Kidney epithelial cell (primary cell): Measurements from ENCODE around the gene NRBP1. TPM values are rescaled to one million over a fixed set of nuclear protein-coding genes. Genes with fewer than 3 reads are reported as not detected.
"Not testable (repeated sequence)": the region's sequence is repeated elsewhere in the genome, so short reads cannot be mapped to it uniquely, and the experiment has no call there.

ENCODE experiments used
- DNase-seq: peaks from one replicate; pipeline ENCODE4 v3.0.0-alpha.2; 2010; ENCODE audit warnings: low read depth
- H3K27me3 ChIP-seq: 2 replicates; pipeline ENCODE4 v1.6.0; 2011; ENCODE audit warnings: low read length; ENCODE audit not compliant: control insufficient read depth, insufficient read depth
- H3K36me3 ChIP-seq: 2 replicates; pipeline ENCODE4 v1.5.1; 2011; ENCODE audit warnings: low read length; ENCODE audit not compliant: control insufficient read depth, insufficient read depth
- H3K4me3 ChIP-seq: 2 replicates; pipeline ENCODE4 v1.5.1; 2011; ENCODE audit warnings: low read depth, mild to moderate bottlenecking, control low read depth, low read length
- total RNA-seq: library from RNA; depleted of rRNA; stranded (reverse); fragments of >200 nt; gene quantifications from 2 replicates; pipeline ENCODE4 v1.2.3, GENCODE V29; 2015
- TF ChIP-seq, protein P1 (sequence below): IDR thresholded peaks from 2 replicates; pipeline ENCODE4 v1.5.1; 2011; ENCODE audit warnings: mild to moderate bottlenecking, moderate library complexity, low read length, control low read depth, inconsistent platforms; ENCODE audit not compliant: insufficient read depth, poor library complexity, severe bottlenecking

The NRBP1 gene
- total RNA-seq, 1 donor from 2014 or later, result 105 TPM

DNA sequence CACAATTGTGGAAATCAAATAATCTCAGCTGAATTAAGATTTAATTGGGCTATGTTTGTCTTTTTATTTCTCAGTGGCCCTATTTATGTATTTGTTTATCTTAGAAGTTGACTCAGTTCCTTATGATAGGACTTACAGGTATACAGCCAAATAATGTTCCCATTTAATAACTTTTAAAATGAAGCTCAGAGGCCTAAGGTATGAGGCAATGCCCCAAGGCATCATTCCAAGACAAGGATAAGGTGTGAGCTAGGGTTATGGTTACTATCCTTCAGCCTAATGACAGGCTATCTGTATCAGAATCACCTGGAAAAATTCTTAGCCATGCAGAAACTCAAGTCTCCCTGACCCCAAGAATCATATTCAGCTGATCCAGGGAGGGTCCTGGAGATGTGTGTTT lies 7.4 kb upstream of the NRBP1 start:
- TF ChIP-seq, protein P1, sequence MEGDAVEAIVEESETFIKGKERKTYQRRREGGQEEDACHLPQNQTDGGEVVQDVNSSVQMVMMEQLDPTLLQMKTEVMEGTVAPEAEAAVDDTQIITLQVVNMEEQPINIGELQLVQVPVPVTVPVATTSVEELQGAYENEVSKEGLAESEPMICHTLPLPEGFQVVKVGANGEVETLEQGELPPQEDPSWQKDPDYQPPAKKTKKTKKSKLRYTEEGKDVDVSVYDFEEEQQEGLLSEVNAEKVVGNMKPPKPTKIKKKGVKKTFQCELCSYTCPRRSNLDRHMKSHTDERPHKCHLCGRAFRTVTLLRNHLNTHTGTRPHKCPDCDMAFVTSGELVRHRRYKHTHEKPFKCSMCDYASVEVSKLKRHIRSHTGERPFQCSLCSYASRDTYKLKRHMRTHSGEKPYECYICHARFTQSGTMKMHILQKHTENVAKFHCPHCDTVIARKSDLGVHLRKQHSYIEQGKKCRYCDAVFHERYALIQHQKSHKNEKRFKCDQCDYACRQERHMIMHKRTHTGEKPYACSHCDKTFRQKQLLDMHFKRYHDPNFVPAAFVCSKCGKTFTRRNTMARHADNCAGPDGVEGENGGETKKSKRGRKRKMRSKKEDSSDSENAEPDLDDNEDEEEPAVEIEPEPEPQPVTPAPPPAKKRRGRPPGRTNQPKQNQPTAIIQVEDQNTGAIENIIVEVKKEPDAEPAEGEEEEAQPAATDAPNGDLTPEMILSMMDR, result no peak
- no peak for DNase-seq
- H3K27me3 ChIP-seq, result no peaks in the 10 kb centered on the region
- no peak overlapping the region for H3K4me3 ChIP-seq
- no peaks in the 10 kb centered on the region for H3K36me3 ChIP-seq

DNA sequence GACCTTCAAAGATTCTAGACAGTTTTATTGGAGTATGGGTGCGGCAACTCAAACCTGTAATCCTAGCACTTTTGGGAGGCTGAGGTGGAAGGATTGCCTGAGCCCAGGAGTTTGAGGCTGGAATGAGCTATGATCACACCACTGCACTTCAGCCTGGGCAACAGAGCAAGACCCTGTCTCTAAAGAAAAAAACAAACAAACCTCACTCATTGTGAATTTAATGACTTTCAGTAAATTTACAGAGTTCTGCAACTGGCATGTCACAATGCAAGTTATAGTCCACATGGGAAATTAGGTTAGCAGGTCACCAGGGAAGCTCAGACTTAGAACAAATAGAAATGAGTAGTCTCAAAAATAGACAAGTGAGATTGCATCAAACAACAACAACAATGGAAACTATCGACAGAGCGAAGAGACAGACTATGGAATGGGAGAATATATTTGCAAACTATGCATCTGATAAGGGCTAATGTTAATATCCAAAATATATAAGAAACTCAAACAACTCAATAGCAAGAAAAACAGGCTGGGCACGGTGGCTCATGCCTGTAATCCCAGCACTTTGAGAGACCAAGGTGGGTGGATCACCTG lies 6.7 kb upstream of the NRBP1 start:
- Histone ChIP-seq H3K27me3 (no peaks in the 10 kb centered on the region), H3K4me3 (no peak overlapping the region), H3K36me3 (no peaks in the 10 kb centered on the region)
- TF ChIP-seq, protein P1, result no peak
- no peak for DNase-seq

DNA sequence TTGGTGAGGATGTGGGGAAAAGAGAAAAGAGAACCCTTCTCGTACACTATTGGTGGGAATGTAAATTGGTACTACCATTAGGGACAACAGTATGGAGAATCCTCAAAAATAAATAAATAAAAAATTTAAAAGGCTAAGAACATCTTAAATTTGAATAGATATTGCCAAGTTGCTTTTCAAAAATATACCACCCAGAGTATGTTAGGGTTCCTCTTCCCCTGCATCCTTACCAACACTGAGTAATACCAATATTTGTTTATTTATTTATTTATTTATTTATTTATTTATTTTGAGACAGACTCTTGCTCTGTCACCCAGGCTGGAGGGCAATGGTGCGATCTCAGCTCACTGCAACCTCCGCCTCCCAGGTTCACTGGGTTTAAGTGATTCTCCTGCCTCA lies 5.5 kb upstream of the NRBP1 start:
- TF ChIP-seq, protein P1, result no peak
- no peak overlapping the region for H3K4me3 ChIP-seq
- DNase-seq, result no peak
- H3K27me3 ChIP-seq, result no peaks in the 10 kb centered on the region
- H3K36me3 ChIP-seq, result no peaks in the 10 kb centered on the region

DNA sequence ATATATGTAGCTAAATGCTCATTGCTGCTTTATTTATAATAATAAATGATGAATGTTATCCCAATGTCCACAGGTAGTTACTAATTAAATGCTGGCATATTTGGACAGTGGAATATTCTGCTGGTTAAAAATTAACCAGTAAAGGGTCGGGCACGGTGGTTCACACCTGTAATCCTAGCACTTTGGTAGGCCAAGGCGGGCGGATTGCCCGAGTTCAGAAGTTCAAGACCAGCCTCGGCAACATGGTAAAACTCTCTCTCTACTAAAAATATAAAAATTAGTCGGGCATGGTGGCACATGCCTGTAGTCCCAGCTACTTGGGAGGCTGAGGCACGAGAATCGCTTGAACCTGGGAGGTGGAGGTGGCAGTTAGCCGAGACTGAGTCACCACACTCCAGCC lies 3.4 kb upstream of the NRBP1 start:
- not testable (repeated sequence) for H3K4me3 ChIP-seq, DNase-seq, H3K27me3 ChIP-seq, H3K36me3 ChIP-seq

DNA sequence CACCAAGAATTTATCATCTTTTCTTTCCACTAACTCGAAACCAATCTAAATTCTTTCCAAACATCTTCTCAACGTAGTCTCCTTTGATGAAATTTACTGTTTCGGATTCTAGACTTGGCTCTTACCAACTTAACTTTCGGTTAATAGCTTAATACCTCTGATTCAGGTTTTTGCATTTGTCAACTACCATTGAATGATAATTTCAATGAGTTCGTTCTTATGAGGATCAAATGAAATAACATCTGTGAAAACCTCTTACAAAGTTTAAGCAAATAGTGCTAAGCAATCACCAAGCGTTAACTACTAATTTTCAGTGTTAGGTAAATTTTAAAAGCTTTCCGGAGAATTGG lies 593 bp upstream of the NRBP1 start:
- Histone ChIP-seq H3K4me3 (peak overlapping the region; percentile 60), H3K36me3 (no peaks in the 10 kb centered on the region), H3K27me3 (no peaks in the 10 kb centered on the region)
- TF ChIP-seq, protein P1, result no peak
- no peak for DNase-seq

DNA sequence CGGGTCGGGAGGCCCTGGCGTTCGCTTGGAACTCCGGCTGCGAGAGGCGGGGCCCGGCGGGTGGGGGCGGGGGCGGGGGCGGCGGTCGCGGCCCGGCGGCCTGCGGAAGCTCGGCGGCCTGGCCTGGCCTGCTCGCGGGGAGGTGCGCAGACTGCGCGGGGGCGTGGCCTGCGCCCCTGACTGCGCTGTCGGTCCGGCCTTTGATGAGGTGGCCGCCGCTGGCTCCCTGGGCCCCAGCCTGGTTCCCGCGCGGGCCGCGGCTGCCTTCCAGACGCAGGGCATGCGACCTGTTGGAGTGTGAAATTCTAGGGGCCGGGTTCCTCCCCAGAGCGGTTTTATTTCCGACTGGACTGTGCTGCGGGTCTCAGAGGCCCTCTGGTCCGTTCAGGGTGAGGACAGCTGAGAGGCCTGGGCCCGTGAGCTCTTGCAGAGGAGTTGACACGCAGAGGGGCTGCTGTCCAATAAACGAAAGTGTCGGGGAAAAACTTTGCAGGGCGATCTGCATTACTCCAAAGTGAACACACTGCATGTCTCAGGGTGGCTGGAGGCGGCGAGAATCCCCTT lies 629 bp downstream of the NRBP1 start:
- no peak for DNase-seq
- H3K4me3 ChIP-seq, result peak overlapping the region; percentile 60
- no peaks in the 10 kb centered on the region for H3K27me3 ChIP-seq
- H3K36me3 ChIP-seq, result no peaks in the 10 kb centered on the region
- TF ChIP-seq, protein P1, result no peak
